HepG2 (cell line): ENCODE measurements around the gene ABCC10. TPM values are rescaled to one million over a fixed set of nuclear protein-coding genes. Genes with fewer than 3 reads are reported as not detected.

Source experiments
- ATAC-seq: fragments of 200-7000 bp; cut with Tn5 transposase; 3 replicates; pipeline ENCODE4 v1.9.1; 2020; ENCODE audit warnings: mild to moderate bottlenecking, moderate library complexity
- BruUV-seq: library from RNA; stranded (reverse); fragments of 400-500 nt; replicated peaks from 2 replicates; lab custom pipeline; 2021; lab: Mats Ljungman, UMichigan
- CTCF ChIA-PET: fragments of 300-600 bp; formaldehyde crosslinking; extraction: SDS; loops from one replicate; lab custom pipeline; 2021; ENCODE audit warnings: low total read pairs, inconsistent platforms, low intra/inter-chr PET ratio; lab: Yijun Ruan, JAX
- POLR2A ChIA-PET: fragments of 350-600 bp; sonication (Branson Sonifier 250); formaldehyde crosslinking; loops from one replicate; lab custom pipeline; 2020; ENCODE audit warnings: antibody characterized with exemption, inconsistent platforms; lab: Yijun Ruan, JAX
- DNase-seq: peaks from one replicate; pipeline ENCODE4 v3.0.0-alpha.2; 2015; ENCODE audit warnings: low spot score
- FAIRE-seq: peaks from 3 replicates; lab custom pipeline; 2011; peaks lifted over from hg19 to GRCh38; lab: Jason Lieb, UNC
- H2AFZ ChIP-seq: one replicate; pipeline ENCODE4 v1.6.1; 2011; ENCODE audit warnings: low read length, inconsistent platforms
- H3K27ac ChIP-seq: fragments of 300-600 bp; 3 replicates; pipeline ENCODE4 v1.8.0; 2011; ENCODE audit warnings: mixed run types, mild to moderate bottlenecking, mixed read lengths, low read length, inconsistent platforms; ENCODE audit not compliant: insufficient read depth; ENCODE audit errors: extremely low read length
- H3K27me3 ChIP-seq, 2 experiments: fragments of 200-600 bp in 1 of 2; 2 replicates in 1 of 2; 3 replicates in 1 of 2; pipeline versions ENCODE4 v1.6.0 to v1.8.0; 2011; ENCODE audit warnings: low read length in 2 of 2, mild to moderate bottlenecking in 2 of 2, moderate library complexity in 2 of 2, inconsistent platforms in 1 of 2; ENCODE audit not compliant: insufficient read depth in 2 of 2, control insufficient read depth in 1 of 2
- H3K36me3 ChIP-seq, 2 experiments: fragments of 200-600 bp in 1 of 2; replicated peaks in 1 of 2; 2 replicates in 1 of 2; 3 replicates in 1 of 2; pipeline versions ENCODE4 v1.5.1 to v1.8.0; 2011; ENCODE audit warnings: low read length in 2 of 2, inconsistent platforms in 1 of 2; ENCODE audit not compliant: insufficient read depth in 2 of 2, control insufficient read depth in 1 of 2
- H3K4me1 ChIP-seq: 2 replicates; pipeline ENCODE4 v1.5.1; 2012; ENCODE audit warnings: low read length, inconsistent platforms; ENCODE audit not compliant: insufficient read depth
- H3K4me2 ChIP-seq: 2 replicates; pipeline ENCODE4 v1.6.0; 2011; ENCODE audit warnings: low read depth, low read length, inconsistent platforms
- H3K4me3 ChIP-seq, 3 experiments: fragments of 200-600 bp in 1 of 3; sonication (generic), shearing (Covaris generic) in 1 of 3; replicated peaks in 1 of 3; 2 replicates each; pipeline ENCODE4 v1.5.1; 2011 to 2016; ENCODE audit warnings: low read length in 3 of 3, inconsistent platforms in 2 of 3, low read depth in 2 of 3, mild to moderate bottlenecking in 2 of 3, control low read depth in 1 of 3, mixed read lengths in 1 of 3; ENCODE audit not compliant: insufficient read depth in 1 of 3
- H3K79me2 ChIP-seq: one replicate; pipeline ENCODE4 v1.6.1; 2011; ENCODE audit warnings: low read length, inconsistent platforms; ENCODE audit not compliant: insufficient read depth
- H3K9ac ChIP-seq: 2 replicates; pipeline ENCODE4 v1.6.0; 2011; ENCODE audit warnings: mild to moderate bottlenecking, low read depth, low read length, inconsistent platforms; ENCODE audit not compliant: insufficient read depth
- H3K9me3 ChIP-seq: 2 replicates; pipeline ENCODE4 v1.5.1; 2012; ENCODE audit warnings: mild to moderate bottlenecking, low read length
- H4K20me1 ChIP-seq: 2 replicates; pipeline ENCODE4 v1.6.0; 2011; ENCODE audit warnings: inconsistent platforms, mild to moderate bottlenecking, low read length, moderate library complexity; ENCODE audit not compliant: insufficient read depth
- ATF7 ChIP-seq, 2 experiments: fragments of 450-650 bp in 1 of 2; sonication (generic) in 1 of 2; formaldehyde crosslinking in 1 of 2; IDR thresholded peaks; 2 replicates each; pipeline versions ENCODE4 v1.4.0 to v1.6.1; 2016 to 2020; ENCODE audit warnings: antibody characterized with exemption in 1 of 2, mild to moderate bottlenecking in 1 of 2, missing genetic modification reagents in 1 of 2
- RARG ChIP-seq: sonication (generic); formaldehyde crosslinking; IDR thresholded peaks from 2 replicates; pipeline ENCODE4 v1.4.0; 2020; ENCODE audit warnings: low read depth, mild to moderate bottlenecking, missing genetic modification reagents
- SRF ChIP-seq: IDR thresholded peaks from 2 replicates; pipeline ENCODE4 v1.6.1; 2011; ENCODE audit warnings: mild to moderate bottlenecking, low read depth, low read length, moderate library complexity
- TAF1 ChIP-seq: sonication (generic); formaldehyde crosslinking; IDR thresholded peaks from 2 replicates; pipeline ENCODE4 v1.4.0; 2020; ENCODE audit warnings: missing genetic modification reagents
- THAP11 ChIP-seq: IDR thresholded peaks from 2 replicates; pipeline ENCODE4 v1.6.1; 2016; ENCODE audit warnings: missing biosample characterization, missing genetic modification reagents
- ZBTB44 ChIP-seq: sonication (generic); formaldehyde crosslinking; IDR thresholded peaks from 2 replicates; pipeline ENCODE4 v1.4.0; 2020; ENCODE audit warnings: missing genetic modification reagents
- ZGPAT ChIP-seq: IDR thresholded peaks from 2 replicates; pipeline ENCODE4 v1.6.1; 2016; ENCODE audit warnings: mild to moderate bottlenecking
- ZNF337 ChIP-seq: sonication (generic); formaldehyde crosslinking; IDR thresholded peaks from 2 replicates; pipeline ENCODE4 v1.5.1; 2020; ENCODE audit warnings: missing genetic modification reagents, low read depth, mild to moderate bottlenecking, borderline replicate concordance
- ZNF672 ChIP-seq: sonication (generic); formaldehyde crosslinking; IDR thresholded peaks from 2 replicates; pipeline ENCODE4 v1.8.1; 2022; ENCODE audit warnings: missing genetic modification reagents
- ZNF720 ChIP-seq: sonication (generic); formaldehyde crosslinking; IDR thresholded peaks from 2 replicates; pipeline ENCODE4 v1.4.0; 2020; ENCODE audit warnings: missing genetic modification reagents
- ZNF878 ChIP-seq: sonication (generic); formaldehyde crosslinking; IDR thresholded peaks from 2 replicates; pipeline ENCODE4 v1.8.1; 2023; ENCODE audit warnings: mild to moderate bottlenecking, missing genetic modification reagents, moderate library complexity
- WGBS: methylation state at CpG from one replicate; pipeline ENCODE4 v1.1.6; 2017; ENCODE audit warnings: low lambda C conversion rate; 5-methylcytosine and 5-hydroxymethylcytosine counted together
- in situ Hi-C: cut with HindIII; loops from 2 replicates; pipeline ENCODE4 v1.10.0; 2017; ENCODE audit warnings: low pct_unique_long_range_greater_than_20kb; ENCODE audit not compliant: extremely low pct_ligation_motif_present
- intact Hi-C: fragments of 100-400 bp; cut with micrococcal nuclease; formaldehyde crosslinking; loops from one replicate; pipeline ENCODE4 v1.10.0; 2022; ENCODE audit not compliant: unreplicated experiment
- polyA plus RNA-seq, 8 experiments: library from polyadenylated mRNA; depleted of rRNA in 3 of 8; stranded (reverse) in 7 of 8; unstranded in 1 of 8; fragments of >200 nt; fragmentation: Illumina TruSeq in 4 of 8; extraction: Trizol in 4 of 8; gene quantifications; 2 replicates each; pipeline versions ENCODE4 v1.2.1 to v1.2.3, GENCODE V29; 2011 to 2016; ENCODE audit warnings: low read depth in 4 of 8, missing spikeins in 1 of 8, mixed read lengths in 1 of 8; ENCODE audit not compliant: insufficient read depth in 1 of 8
- total RNA-seq, 5 experiments: library from RNA; depleted of rRNA; stranded (reverse); fragments of >200 nt; fragmentation: Illumina TruSeq; extraction: Trizol; gene quantifications; 2 replicates each; pipeline ENCODE4 v1.2.3, GENCODE V29; 2016; ENCODE audit warnings: low read depth in 1 of 5
- TF ChIP-seq, protein P1 (sequence below): sonication (generic); formaldehyde crosslinking; IDR thresholded peaks from 2 replicates; pipeline ENCODE4 v1.5.0; 2020; ENCODE audit warnings: missing genetic modification reagents, mild to moderate bottlenecking, borderline replicate concordance
- TF ChIP-seq, protein P2 (sequence below): sonication (generic); formaldehyde crosslinking; IDR thresholded peaks from 2 replicates; pipeline ENCODE4 v1.5.0; 2020; ENCODE audit warnings: mild to moderate bottlenecking, missing genetic modification reagents, moderate library complexity
- TF ChIP-seq, protein P3 (sequence below): sonication (generic); formaldehyde crosslinking; IDR thresholded peaks from 2 replicates; pipeline ENCODE4 v1.4.0; 2020; ENCODE audit warnings: missing genetic modification reagents, borderline replicate concordance

ABCC10 gene
- total and polyA plus RNA-seq, 2 of the 13 experiments (the other 11 are each of a cell fraction or from before 2014, with no cell fraction given), result 16.0 to 24.3 TPM

DNA sequence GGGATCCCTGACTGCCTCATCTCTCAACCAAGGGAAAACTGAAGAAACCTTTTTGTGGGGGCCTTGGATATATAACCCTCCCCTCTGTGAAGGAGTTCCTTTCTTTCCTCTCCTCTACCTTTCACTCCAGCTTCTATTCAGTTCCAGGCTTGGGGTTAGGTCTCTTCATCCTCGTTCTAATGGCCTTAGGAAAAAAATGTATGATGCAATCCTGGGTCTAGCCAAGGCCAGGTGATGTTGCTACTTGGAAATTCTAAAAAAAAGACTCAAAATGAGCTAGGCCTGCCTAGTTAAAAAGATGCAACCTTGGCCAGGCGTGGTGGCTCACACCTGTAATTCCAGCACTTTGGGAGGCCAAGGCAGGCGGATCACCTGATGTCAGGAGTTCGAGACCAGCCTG, 7.6 kb downstream of the ABCC10 start (continued):
- TF ChIP-seq ATF7 (IDR thresholded peaks at IDR 0.05) (peak; percentile 60), ATF7 (CRISPR knock-in tag; IDR thresholded peaks at IDR 0.05) (no peak), ZGPAT (CRISPR knock-in tag) (no peak), SRF (no peak), ZNF720 (no peak), TAF1 (CRISPR knock-in tag) (peak; percentile 4; the same call in 1 of the 2 replicates), RARG (CRISPR knock-in tag) (no peak)
- TF ChIP-seq, protein P1, sequence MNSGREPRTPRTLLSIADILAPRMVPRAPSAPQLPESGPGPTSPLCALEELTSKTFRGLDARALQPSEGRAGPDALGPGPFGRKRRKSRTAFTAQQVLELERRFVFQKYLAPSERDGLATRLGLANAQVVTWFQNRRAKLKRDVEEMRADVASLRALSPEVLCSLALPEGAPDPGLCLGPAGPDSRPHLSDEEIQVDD, result no peak

DNA sequence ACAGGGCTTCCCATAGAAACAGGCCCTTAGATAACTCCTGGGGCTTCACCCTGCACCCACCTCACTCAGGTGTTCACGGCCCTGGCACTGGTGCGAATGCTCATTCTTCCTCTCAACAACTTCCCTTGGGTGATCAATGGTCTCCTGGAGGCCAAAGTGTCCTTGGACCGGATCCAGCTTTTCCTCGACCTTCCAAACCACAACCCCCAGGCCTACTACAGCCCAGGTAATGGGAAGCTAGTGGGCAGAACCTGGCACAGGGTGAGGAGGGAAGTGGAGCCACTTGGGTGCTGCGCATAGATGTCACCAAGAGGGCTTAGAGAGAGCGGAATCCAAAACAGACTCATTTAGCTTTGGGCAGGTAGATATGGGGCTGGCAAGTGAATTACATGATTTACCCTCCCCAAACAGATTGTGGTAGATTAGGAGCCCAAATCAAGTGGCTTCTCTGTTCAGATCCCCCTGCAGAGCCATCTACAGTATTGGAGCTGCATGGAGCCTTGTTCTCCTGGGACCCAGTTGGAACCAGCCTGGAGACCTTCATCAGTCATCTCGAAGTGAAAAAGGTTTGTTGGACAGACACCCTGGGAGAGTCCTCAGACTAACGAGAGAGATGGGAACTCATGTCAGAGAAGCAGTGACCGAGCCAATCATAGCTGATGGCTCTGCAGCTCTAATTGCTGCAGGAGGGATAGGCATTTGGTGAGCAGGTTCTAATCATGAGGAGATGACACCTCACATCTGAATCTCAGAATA, 8.5 kb downstream of the ABCC10 start:
- Histone ChIP-seq H3K27ac (peak overlapping the region; percentile 63), H3K9ac (peak overlapping the region; percentile 27; the same call in 1 of the 2 replicates), H3K9me3 (no peaks in the 10 kb centered on the region), H3K79me2 (no peaks in the 10 kb centered on the region), H4K20me1 (no peaks in the 10 kb centered on the region), H3K4me1 (peaks cover 34% of the 10 kb centered on the region), H2AFZ (no peak overlapping the region), H3K36me3 (peaks cover 3 to 15% of the 10 kb centered on the region in 2 experiments), H3K4me3 (no peak overlapping the region), H3K4me2 (peak overlapping the region; percentile 68), H3K27me3 (no peaks in the 10 kb centered on the region)
- intact Hi-C loops, result loop anchor here (1.0 to 10.0 kb wide), 2 partner anchors 9 to 59 kb away; partner anchors contain the start of gene ABCC10
- no peak for DNase-seq
- POLR2A ChIA-PET, result interaction anchor here (0.8 to 4.5 kb wide), 24 partner anchors 9 to 690 kb away, joined by 3 to 63 read pairs (median 6); partner anchors contain the start of genes ABCC10, CNPY3, CUL9 and DLK2
- WGBS, result 72% methylated on average over 7 of the region's 9 CpGs
- peak; percentile 3; the same call in 2 of the 3 replicates for ATAC-seq
- in situ Hi-C loops, result no loop called here
- no peak for FAIRE-seq
- CTCF ChIA-PET, result no interaction called here
- no TSS peak for BruUV-seq
- TF ChIP-seq ZBTB44, result no peak
- 0 out of 2 replicates have a peak, but pooled peaks have one; percentile 5 for TF ChIP-seq THAP11 (CRISPR knock-in tag)
- TF ChIP-seq, protein P2, sequence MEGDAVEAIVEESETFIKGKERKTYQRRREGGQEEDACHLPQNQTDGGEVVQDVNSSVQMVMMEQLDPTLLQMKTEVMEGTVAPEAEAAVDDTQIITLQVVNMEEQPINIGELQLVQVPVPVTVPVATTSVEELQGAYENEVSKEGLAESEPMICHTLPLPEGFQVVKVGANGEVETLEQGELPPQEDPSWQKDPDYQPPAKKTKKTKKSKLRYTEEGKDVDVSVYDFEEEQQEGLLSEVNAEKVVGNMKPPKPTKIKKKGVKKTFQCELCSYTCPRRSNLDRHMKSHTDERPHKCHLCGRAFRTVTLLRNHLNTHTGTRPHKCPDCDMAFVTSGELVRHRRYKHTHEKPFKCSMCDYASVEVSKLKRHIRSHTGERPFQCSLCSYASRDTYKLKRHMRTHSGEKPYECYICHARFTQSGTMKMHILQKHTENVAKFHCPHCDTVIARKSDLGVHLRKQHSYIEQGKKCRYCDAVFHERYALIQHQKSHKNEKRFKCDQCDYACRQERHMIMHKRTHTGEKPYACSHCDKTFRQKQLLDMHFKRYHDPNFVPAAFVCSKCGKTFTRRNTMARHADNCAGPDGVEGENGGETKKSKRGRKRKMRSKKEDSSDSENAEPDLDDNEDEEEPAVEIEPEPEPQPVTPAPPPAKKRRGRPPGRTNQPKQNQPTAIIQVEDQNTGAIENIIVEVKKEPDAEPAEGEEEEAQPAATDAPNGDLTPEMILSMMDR, result no peak
- no peak for TF ChIP-seq ZNF878 (CRISPR knock-in tag)
- no peak for TF ChIP-seq ZNF337 (CRISPR knock-in tag)
- no peak for TF ChIP-seq ZNF672 (CRISPR knock-in tag)
- TF ChIP-seq, protein P3, sequence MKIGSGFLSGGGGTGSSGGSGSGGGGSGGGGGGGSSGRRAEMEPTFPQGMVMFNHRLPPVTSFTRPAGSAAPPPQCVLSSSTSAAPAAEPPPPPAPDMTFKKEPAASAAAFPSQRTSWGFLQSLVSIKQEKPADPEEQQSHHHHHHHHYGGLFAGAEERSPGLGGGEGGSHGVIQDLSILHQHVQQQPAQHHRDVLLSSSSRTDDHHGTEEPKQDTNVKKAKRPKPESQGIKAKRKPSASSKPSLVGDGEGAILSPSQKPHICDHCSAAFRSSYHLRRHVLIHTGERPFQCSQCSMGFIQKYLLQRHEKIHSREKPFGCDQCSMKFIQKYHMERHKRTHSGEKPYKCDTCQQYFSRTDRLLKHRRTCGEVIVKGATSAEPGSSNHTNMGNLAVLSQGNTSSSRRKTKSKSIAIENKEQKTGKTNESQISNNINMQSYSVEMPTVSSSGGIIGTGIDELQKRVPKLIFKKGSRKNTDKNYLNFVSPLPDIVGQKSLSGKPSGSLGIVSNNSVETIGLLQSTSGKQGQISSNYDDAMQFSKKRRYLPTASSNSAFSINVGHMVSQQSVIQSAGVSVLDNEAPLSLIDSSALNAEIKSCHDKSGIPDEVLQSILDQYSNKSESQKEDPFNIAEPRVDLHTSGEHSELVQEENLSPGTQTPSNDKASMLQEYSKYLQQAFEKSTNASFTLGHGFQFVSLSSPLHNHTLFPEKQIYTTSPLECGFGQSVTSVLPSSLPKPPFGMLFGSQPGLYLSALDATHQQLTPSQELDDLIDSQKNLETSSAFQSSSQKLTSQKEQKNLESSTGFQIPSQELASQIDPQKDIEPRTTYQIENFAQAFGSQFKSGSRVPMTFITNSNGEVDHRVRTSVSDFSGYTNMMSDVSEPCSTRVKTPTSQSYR (CRISPR knock-in tag), result no peak
